GM12801 (cell line): ENCODE measurements around the gene SEPTIN12.

Source experiments
- CTCF ChIP-seq: IDR thresholded peaks from one replicate; pipeline ENCODE4 v1.5.1; 2011; ENCODE audit warnings: control low read depth; ENCODE audit not compliant: insufficient read length; ENCODE audit errors: extremely low read depth

Gene SEPTIN12

DNA sequence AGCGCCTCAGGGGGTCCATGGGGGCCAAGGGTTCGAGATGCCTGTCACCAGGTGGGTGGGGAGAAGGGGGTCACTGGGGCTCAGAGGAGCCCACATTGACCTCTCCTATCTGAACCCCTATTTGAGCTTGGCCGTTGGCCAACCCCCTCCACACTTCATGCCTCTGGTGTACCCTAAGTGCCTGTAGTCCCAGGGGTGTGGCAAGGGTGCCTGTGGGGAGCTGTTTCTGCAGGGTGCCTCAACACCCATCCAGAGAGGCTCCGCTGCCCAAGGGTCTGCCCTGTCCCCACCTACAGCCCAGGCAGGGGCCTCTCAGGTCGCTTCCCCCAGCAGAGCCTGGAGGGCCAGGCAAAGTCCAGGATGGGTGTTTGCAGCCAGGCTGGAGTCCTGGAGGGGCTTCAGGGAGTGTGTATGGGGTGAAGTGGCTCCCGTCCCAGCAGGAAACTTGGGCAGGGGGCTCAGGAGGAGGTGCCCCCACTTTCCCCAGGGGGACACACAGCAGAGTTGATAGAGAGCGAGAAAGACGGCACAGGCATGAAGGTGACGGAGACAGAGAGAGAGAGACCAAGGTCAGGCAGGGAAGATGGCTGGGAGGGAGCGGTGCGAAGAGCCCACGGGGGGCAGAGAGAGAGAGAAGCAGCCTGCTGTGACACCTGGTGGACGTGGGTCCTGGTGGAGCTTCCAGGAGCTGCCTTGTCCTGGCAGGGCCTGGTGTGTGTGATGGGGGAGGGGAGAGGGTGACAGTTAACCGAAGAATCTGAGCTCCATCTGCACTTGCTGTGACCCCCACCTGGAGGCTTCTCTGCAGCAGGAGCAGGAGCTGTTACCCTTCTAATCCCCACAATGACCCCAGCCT, at the start of gene SEPTIN12:
SEPTIN12 (minus strand) TSS at position 719 of the 856 bp plus-strand sequence; CDS start at position 19, 700 bp downstream.
- TF ChIP-seq CTCF, result no peak

- TF ChIP-seq CTCF, result no peak
Observed at GRCh38 chr16:4836727-4837126, 48.6 kb upstream of the SEPTIN12 start.

DNA sequence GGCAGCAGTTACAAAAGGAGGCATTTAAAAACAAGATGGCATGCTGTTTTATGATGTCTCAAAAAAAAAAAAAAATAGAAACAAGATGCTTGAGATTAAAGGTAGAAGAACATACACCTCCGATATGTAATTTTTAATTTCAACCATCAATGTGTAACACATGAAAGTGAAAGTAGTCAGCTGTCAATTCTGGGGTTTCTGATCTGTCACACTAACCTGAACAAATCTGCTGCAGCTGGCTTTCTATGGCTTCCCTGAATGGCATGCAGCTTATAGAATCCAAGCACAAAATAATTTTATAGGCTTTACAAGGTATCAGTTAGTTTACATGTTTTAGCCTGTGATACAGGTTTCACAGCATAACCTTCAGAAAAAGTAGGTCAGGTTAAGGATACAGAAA, 45.4 kb upstream of the SEPTIN12 start:
- TF ChIP-seq CTCF, result no peak

DNA sequence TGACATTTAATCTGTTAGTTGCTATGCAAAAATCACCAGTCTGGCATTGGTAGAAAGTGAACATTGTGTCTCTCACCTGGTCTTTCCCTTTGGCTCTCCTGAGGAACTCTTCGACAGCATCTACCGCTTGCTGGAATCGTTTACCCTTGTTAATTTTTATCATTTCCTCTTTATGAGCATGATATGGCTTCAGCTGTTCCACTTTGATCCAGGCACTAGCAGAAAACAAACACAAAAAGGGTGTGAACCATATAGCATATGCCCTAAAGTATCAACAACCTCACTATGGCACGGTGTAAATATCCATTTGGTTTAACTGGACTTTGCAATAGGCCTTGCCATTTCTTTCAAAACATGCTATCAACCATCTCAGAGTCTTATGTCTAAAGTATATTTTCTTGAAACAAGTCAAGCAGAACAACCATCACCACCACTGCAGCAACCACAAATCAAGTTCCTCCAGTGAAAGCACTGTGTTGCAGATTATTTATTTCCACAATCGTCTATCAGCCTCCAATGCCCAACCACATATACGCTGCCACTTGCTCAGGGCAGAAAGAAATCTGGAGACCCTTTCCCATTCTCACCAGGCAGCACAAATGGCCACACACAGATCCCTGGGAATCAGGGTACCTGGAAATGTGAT, 44.7 kb upstream of the SEPTIN12 start:
- TF ChIP-seq CTCF, result no peak

- TF ChIP-seq CTCF, result no peak
Observed at GRCh38 chr16:4831616-4832015, 43.5 kb upstream of the SEPTIN12 start.

GRCh38 chr16:4830408-4830807, 42.3 kb upstream of the SEPTIN12 start:
- no peak for TF ChIP-seq CTCF

DNA sequence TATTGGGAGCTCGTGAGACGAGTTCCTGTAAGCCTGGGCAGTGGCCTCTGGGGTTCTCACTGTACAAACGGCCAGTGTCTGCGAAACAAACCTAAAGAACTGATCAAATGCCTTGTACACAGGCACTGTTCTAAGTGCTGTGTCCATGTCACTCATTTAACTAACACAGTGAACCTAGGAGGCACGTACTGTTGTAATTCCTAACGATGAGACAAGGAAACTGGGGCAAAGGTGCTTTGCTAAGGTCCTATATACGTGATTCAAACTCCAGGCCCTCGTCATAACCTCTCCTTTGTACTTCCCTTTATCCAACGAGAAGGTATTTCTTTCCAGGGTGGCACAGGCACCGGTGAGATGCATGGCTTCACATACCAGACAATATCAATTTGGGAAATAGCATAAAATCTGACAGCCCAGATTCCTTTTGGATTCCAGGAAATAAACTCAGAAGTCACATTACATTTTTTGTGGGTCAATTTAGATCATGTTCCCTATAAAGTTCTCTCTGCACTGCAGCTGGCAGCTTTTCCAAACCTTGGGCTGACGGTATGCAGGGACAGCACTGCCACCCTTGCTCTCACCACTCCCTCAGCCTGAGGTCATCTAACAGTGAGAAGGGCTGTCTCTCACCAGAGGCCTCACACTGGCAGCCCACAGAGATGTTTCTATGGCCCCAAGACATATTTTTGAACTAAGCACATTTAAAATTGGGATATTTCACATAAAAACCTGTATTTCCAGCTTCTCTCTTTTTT, 40.6 kb upstream of the SEPTIN12 start:
- TF ChIP-seq CTCF, result no peak
